A549 treated with GW870086 at 1 μM for 4 hours (cell line): ENCODE measurements around the gene CLIP1. TPM values are rescaled to one million over a fixed set of nuclear protein-coding genes. Genes with fewer than 3 reads are reported as not detected.

Source experiments
- total RNA-seq: library from RNA; stranded (reverse); fragments of 200-300 nt; extraction: Qiagen RNA extraction; gene quantifications from 5 replicates; pipeline ENCODE4 v1.2.3, GENCODE V29; 2022; ENCODE audit warnings: low read depth

The CLIP1 gene
- 29.5 to 46.5 TPM (median 37.8 TPM) in 5 replicates for total RNA-seq

GRCh38 chr12:122421821-122422729 lies at the start of gene CLIP1:
CLIP1 (minus strand) TSS chr12:122422669; CDS start chr12:122380452, 42,217 bp downstream.

GRCh38 chr12:122266230-122266901 lies 156.1 kb downstream of the CLIP1 start, which contains the start of gene VPS33A:
VPS33A (minus strand) TSS chr12:122266494; CDS start chr12:122266408, 86 bp downstream.

GRCh38 chr12:122225683-122226365 lies 196.6 kb downstream of the CLIP1 start, which contains the start of gene DIABLO:
DIABLO (minus strand) TSS chr12:122226052; CDS start chr12:122226014, 38 bp downstream.

Other genes starting within 250 kb of the CLIP1 start
- gene IL31, start 248.4 kb downstream of the CLIP1 start, total RNA-seq, result not detected in 5 replicates
- gene LRRC43, start 239.5 kb downstream of the CLIP1 start, total RNA-seq, result 0.26 to 0.36 TPM in 2 of 5 replicates, not detected in the others
- 0.55 to 2.5 TPM (median 0.96 TPM) in 5 replicates for gene B3GNT4, start 219.0 kb downstream of the CLIP1 start, total RNA-seq
- gene DIABLO, start 196.6 kb downstream of the CLIP1 start, total RNA-seq, result 64.6 to 72.4 TPM (median 70.0 TPM) in 5 replicates
- 18.3 to 20.3 TPM (median 19.7 TPM) in 5 replicates for gene VPS33A, start 156.2 kb downstream of the CLIP1 start, total RNA-seq
- 20.7 to 23.4 TPM (median 22.8 TPM) in 5 replicates for gene ZCCHC8, start 78.3 kb upstream of the CLIP1 start, total RNA-seq
- 43.4 to 61.1 TPM (median 55.3 TPM) in 5 replicates for gene RSRC2, start 104.3 kb upstream of the CLIP1 start, total RNA-seq
- gene KNTC1, start 104.6 kb upstream of the CLIP1 start, total RNA-seq, result 18.8 to 25.6 TPM (median 22.0 TPM) in 5 replicates